Activated CD8-positive, alpha-beta memory T cell treated with anti-CD3 and anti-CD28 coated beads, Interleukin-2, amount 10 ng/mL, durations not matched to agents 7 days and 5 days (primary cell): ENCODE results near the gene CHST14. TPM values are rescaled to one million over a fixed set of nuclear protein-coding genes. Genes with fewer than 3 reads are reported as not detected.
"Not testable (repeated sequence)": the region's sequence is repeated elsewhere in the genome, so short reads cannot be mapped to it uniquely, and the experiment has no call there.

ENCODE experiments used
- ATAC-seq: fragments of 150-1000 bp; cut with Tn5 transposase; one replicate; pipeline ENCODE4 v1.10.0; 2021; ENCODE audit warnings: moderate library complexity
- CTCF ChIA-PET: fragments of 350-600 bp; sonication (Branson Sonifier 250); formaldehyde crosslinking; loops from one replicate; lab custom pipeline; 2021; ENCODE audit warnings: antibody characterized with exemption; lab: Charles Lee
- DNase-seq: peaks from one replicate; pipeline ENCODE4 v3.0.0-alpha.2; 2020
- H3K27ac Mint-ChIP-seq: one replicate; pipeline ENCODE4 v1.8.0; 2021; ENCODE audit warnings: mild to moderate bottlenecking, mixed read lengths
- H3K27me3 Mint-ChIP-seq: one replicate; pipeline ENCODE4 v1.8.0; 2021; ENCODE audit warnings: mixed read lengths
- H3K36me3 Mint-ChIP-seq: one replicate; pipeline ENCODE4 v1.8.0; 2021; ENCODE audit warnings: mild to moderate bottlenecking, mixed read lengths
- H3K4me1 Mint-ChIP-seq: one replicate; pipeline ENCODE4 v1.8.0; 2021; ENCODE audit warnings: mixed read lengths
- H3K4me3 Mint-ChIP-seq: one replicate; pipeline ENCODE4 v1.8.0; 2021; ENCODE audit warnings: mild to moderate bottlenecking, moderate library complexity, mixed read lengths
- H3K9me3 Mint-ChIP-seq: one replicate; pipeline ENCODE4 v1.8.0; 2022; ENCODE audit warnings: low read depth, mixed read lengths
- total RNA-seq, 2 experiments: library from RNA; stranded (reverse); gene quantifications; one replicate each; pipeline ENCODE4 v1.2.3, GENCODE V29; 2021

Gene CHST14
- total RNA-seq, 2 experiments from 2014 or later = 12.3 to 12.6 TPM

DNA sequence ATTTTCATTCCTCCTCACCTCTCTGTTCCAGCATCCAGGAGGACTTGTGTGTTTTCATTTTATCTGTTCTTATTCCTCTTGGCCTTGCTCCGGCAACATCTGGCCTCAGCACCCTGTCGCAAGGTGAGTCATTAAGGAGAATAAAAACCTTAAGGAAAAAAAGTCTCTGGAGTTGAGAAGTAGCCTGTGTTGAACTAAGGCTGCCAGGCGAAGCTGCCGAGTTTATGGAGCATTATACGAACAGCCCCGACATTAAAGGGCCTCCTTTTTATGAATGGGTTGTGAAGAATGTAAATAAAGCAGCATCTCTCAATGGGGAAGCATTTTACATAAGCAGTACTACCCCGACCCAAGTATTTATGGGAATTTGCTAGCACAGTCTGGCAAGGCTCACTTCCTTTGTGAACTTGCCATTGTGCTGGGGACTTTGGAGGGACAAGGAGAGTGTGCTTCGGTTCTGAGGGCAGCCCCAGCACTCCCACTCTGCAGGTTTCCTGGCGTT lies 25.3 kb upstream of the CHST14 start:
- H3K27ac Mint-ChIP-seq = no peak overlapping the region
- H3K4me1 Mint-ChIP-seq = peaks cover 25% of the 10 kb centered on the region
- H3K9me3 Mint-ChIP-seq = no peaks in the 10 kb centered on the region
- DNase-seq = no peak
- no peak for ATAC-seq
- H3K4me3 Mint-ChIP-seq = no peak overlapping the region
- CTCF ChIA-PET = interaction anchor here (0.7 to 1.3 kb wide), 3 partner anchors 8 to 78 kb away, joined by 3 read pairs; no protein-coding TSS in a partner anchor
- no peaks in the 10 kb centered on the region for H3K36me3 Mint-ChIP-seq
- H3K27me3 Mint-ChIP-seq = peaks cover 7% of the 10 kb centered on the region

DNA sequence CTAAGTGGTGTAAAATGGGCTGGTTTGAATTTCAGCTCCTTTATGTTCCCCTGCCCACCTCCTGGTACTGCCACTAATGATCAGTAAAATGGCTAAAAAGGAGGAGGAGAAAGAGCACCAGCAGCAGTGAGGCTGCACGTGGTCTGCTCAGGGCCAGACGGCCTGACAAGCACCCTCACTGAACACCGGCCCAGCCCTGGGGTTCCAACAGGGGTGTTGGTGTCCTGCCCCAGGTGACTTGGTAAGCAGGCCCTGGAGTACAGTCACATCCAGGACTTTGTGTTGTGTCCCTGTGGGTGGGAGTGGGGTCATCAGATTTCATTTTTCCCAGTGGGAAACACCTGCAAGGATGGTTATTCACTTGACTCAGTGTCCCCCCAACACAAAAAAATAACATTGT lies 24.6 kb upstream of the CHST14 start:
- Mint-ChIP-seq H3K9me3 (no peaks in the 10 kb centered on the region), H3K27me3 (peaks cover 7% of the 10 kb centered on the region), H3K4me3 (no peak overlapping the region), H3K36me3 (no peaks in the 10 kb centered on the region), H3K4me1 (peaks cover 28% of the 10 kb centered on the region), H3K27ac (no peak overlapping the region)
- CTCF ChIA-PET = interaction anchor here (0.7 to 1.3 kb wide), 2 partner anchors 9 to 78 kb away, joined by 3 read pairs; no protein-coding TSS in a partner anchor
- no peak for ATAC-seq
- no peak for DNase-seq

DNA sequence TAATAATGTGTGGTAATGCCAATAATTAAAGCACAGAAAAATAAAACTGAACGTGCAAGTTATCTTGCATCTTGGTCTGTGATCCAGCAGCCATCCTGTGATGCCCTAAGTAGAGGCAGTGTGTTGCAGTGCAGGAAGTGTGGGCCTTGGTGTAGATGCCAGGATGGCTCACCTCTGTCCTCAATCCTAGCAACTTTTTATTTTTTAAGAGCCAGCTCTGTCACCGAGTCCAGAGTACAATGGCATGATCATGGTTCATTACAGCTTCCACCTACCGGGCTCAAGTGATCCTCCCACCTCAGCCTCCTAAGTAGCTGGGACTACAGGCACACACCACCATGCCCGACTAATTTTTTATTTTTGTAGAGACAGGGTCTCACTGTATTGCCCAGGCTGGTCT lies 22.4 kb upstream of the CHST14 start:
- no peak overlapping the region for H3K4me3 Mint-ChIP-seq
- no peaks in the 10 kb centered on the region for H3K36me3 Mint-ChIP-seq
- ATAC-seq = no peak
- H3K27ac Mint-ChIP-seq = no peak overlapping the region
- H3K27me3 Mint-ChIP-seq = no peaks in the 10 kb centered on the region
- H3K4me1 Mint-ChIP-seq = peaks cover 39% of the 10 kb centered on the region
- no peak for DNase-seq
- no peaks in the 10 kb centered on the region for H3K9me3 Mint-ChIP-seq
- CTCF ChIA-PET = interaction anchor here (0.7 to 1.0 kb wide), 2 partner anchors 9 to 1553 kb away, joined by 3 read pairs; no protein-coding TSS in a partner anchor

DNA sequence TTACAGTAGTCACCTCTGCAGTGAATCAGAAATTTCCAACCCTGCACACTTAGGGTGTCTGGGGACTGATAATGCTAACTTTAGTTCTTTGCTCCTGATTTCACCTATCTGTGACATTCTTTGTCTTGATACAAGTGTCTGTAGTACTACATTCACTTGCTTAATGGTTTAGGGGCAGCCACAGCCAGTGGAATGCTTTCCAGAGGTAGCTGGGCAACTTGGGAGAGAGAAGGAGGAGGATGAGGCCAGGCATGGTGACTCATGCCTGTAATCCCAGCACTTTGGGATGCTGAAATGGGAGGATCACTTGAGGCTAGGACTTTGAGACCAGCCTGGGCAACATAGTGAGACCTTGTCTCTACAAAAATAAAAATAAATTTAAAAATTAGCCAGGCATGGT lies 21.5 kb upstream of the CHST14 start:
- no peak for DNase-seq
- Mint-ChIP-seq H3K27ac (no peak overlapping the region), H3K27me3 (no peaks in the 10 kb centered on the region), H3K4me1 (peaks cover 41% of the 10 kb centered on the region), H3K9me3 (no peaks in the 10 kb centered on the region), H3K36me3 (no peaks in the 10 kb centered on the region), H3K4me3 (no peak overlapping the region)
- no peak for ATAC-seq
- CTCF ChIA-PET = interaction anchor here (0.7 to 5.9 kb wide), 4 partner anchors 8 to 1554 kb away, joined by 3 to 54 read pairs (median 4); partner anchors contain the start of gene BAHD1

DNA sequence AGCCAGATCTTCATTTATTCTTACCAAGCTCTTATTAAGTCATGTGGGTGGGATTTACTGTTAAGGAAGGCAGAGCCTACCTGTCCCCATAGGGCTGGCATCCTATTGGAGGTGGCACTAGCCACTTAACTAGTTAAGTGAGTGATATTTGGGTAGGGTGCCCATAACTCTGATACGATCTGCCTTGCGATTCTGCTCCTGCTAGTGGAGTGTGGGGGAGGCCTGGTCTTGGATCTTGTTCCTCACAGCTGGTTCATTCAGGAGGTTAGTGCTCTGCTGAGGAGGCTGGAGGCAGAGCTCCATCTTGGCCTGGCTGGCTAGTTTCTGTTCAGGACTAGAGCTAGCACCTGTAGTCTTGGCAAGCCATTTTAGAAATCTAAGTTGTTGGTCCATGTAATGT lies 20.7 kb upstream of the CHST14 start:
- H3K27me3 Mint-ChIP-seq = no peaks in the 10 kb centered on the region
- no peak for ATAC-seq
- no peak overlapping the region for H3K27ac Mint-ChIP-seq
- peaks cover 46% of the 10 kb centered on the region for H3K4me1 Mint-ChIP-seq
- CTCF ChIA-PET = interaction anchor here (0.8 to 5.9 kb wide), 4 partner anchors 9 to 171 kb away, joined by 3 to 54 read pairs (median 4); partner anchors contain the start of gene BAHD1
- no peaks in the 10 kb centered on the region for H3K9me3 Mint-ChIP-seq
- no peak overlapping the region for H3K4me3 Mint-ChIP-seq
- no peak for DNase-seq
- no peaks in the 10 kb centered on the region for H3K36me3 Mint-ChIP-seq

DNA sequence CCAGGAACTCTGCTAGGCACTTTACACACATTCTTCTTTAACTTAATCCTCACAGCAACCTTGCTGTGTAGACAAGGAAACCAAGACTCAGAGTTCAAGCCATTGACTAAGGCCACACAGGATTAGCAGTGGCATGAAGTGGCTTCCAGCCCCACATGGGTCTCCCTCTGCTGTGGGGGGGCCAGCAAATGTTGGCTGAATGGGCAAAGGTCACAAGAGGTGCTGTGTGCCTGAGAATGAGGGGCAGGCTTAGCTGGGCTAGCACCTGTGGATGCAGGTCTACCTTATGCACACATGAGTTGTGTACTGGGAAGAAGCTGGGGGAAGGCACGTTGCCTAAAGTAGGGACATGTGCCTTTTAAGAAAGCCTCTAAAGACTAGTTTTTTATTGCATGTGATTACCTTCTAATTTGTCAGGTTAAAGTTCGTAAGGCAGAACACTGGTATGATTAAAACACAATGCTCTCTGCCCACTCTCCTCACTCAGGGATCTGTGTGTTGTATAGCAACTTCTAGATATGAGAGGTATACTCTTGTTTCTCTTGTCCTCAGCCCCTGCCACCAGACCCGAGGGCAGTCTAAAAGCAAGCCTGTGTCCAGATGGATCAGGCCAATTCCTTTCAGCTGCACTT lies 19.1 kb upstream of the CHST14 start:
- no peak for DNase-seq
- Mint-ChIP-seq H3K4me3 (peak overlapping the region; percentile 8), H3K9me3 (no peaks in the 10 kb centered on the region), H3K4me1 (peaks cover 54% of the 10 kb centered on the region), H3K36me3 (no peaks in the 10 kb centered on the region), H3K27ac (peak overlapping the region; percentile 77), H3K27me3 (no peaks in the 10 kb centered on the region)
- CTCF ChIA-PET = interaction anchor here (0.8 to 5.9 kb wide), 6 partner anchors 11 to 114 kb away, joined by 3 to 54 read pairs (median 4); partner anchors contain the start of genes BAHD1 and CHST14
- ATAC-seq = no peak

DNA sequence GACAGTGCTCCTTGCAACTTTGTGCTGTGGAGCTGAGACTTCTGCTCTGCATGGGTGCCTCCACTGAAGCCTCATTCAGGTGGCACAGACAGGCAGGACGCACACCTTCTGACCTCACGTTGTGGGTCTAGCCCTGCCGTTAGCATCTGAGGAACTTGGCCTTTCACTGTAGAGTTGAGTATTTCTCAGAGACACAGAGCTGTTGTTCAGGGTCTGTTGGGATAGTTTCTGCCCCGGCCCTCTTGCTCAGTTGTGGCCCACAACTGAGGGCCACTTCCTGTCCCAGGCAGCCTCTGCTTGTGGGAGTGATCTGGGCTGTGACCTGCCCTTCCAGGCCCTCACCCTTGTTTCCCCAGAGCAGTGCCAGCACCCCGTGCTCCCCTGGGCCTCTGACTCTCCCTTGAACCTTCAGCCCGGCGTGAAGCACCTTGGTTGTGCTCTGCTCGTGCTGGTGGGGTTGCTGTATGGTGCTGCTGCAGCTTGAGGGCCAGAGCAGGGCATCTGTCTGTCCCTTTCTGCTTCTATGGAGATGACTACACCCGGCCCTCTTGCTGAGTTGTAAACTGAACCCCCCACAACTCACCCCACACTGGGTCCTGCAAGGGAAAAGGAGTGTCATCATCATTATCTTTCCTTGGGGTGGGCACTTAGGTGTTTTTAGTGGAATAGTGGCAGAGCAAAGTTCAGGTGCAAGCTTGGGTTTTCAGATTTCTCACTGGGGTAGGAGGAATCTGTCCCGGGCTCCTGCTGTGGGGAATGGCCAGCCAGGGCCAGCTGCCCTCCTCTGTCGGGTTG lies 18.3 kb upstream of the CHST14 start:
- Mint-ChIP-seq H3K4me3 (peak overlapping the region; percentile 8), H3K36me3 (no peaks in the 10 kb centered on the region), H3K4me1 (peaks cover 54% of the 10 kb centered on the region), H3K27me3 (no peaks in the 10 kb centered on the region), H3K9me3 (no peaks in the 10 kb centered on the region), H3K27ac (peak overlapping the region; percentile 77)
- CTCF ChIA-PET = interaction anchor here (0.8 to 5.9 kb wide), 7 partner anchors 10 to 115 kb away, joined by 3 to 54 read pairs (median 5); partner anchors contain the start of genes BAHD1 and CHST14
- peak; percentile 74 for ATAC-seq
- DNase-seq = peak; percentile 57

DNA sequence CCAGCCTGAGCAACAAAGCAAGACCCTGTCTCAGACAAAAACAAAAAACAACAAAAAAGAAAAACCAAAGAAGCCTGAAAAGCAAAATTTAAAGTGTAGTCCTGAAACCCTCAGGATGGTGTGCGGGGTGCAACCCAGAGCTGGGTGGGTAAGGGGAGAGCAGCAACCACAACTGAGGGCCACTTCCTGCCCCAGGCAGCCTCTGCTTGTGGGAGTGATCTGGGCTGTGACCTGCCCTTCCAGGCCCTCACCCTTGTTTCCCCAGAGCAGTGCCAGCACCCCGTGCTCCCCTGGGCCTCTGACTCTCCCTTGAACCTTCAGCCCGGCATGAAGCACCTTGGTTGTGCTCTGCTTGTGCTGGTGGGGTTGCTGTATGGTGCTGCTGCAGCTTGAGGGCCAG lies 16.8 kb upstream of the CHST14 start:
- peaks cover 54% of the 10 kb centered on the region for H3K4me1 Mint-ChIP-seq
- DNase-seq (peak; percentile 74), ATAC-seq (peak; percentile 76)
- H3K4me3 Mint-ChIP-seq = peak overlapping the region; percentile 44
- H3K9me3 Mint-ChIP-seq, H3K36me3 Mint-ChIP-seq, H3K27me3 Mint-ChIP-seq: not testable (repeated sequence)
- CTCF ChIA-PET = interaction anchor here (1.0 to 5.9 kb wide), 3 partner anchors 13 to 179 kb away, joined by 3 to 54 read pairs (median 6); partner anchors contain the start of gene BAHD1
- peak overlapping the region; percentile 77 for H3K27ac Mint-ChIP-seq

DNA sequence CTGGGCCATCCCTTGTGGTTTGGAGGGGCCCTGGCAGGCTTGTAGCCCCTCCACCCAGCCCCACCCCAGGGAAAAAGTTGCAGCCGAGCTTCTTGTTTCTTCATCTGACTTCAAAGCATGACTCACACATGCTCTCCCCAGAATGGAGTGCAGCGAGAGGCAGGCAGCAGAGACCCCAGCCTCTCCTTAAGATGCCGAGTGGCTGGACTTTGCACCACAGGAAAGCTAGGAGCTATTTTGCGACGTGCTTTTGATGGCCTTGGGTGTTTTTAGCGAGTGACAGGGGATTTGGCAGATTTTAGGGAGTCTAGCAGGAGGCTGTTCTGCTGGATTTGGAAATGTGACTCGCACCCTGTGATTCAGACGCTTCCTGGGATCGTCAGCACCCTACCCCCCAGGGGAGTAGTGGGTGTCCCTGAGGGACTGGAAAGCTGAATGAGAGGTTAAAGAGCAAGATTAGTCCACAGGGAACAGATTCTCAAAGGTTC lies 15.8 kb upstream of the CHST14 start:
- Mint-ChIP-seq H3K36me3 (no peaks in the 10 kb centered on the region), H3K4me1 (peaks cover 50% of the 10 kb centered on the region), H3K4me3 (no peak overlapping the region), H3K27ac (peak overlapping the region; percentile 42), H3K27me3 (no peaks in the 10 kb centered on the region), H3K9me3 (no peaks in the 10 kb centered on the region)
- ATAC-seq (no peak), DNase-seq (no peak)
- CTCF ChIA-PET = interaction anchor here (0.9 to 5.9 kb wide), 4 partner anchors 9 to 180 kb away, joined by 3 to 54 read pairs (median 4); partner anchors contain the start of gene BAHD1

DNA sequence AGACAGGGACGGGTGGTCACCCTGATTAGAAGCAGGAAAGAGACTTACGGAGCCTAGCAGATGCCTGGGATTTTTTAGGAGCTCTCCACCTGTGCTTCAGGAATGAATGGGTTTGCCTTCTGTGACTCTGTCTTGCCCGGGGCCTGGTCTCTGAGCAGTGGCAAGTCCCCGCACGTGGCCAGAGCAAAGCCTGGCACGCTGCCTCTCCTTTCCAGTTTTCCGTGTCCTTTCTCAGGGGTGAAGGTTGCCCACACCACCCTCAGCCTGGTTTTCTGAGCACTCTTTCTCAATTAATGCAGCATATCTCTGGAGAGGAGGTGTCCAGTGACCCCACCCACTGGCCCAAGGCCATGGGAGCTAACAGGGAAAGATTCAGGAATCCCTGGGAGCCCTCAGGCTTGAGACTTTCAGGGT lies 14.5 kb upstream of the CHST14 start:
- no peak for DNase-seq
- Mint-ChIP-seq H3K9me3 (no peaks in the 10 kb centered on the region), H3K4me1 (peaks cover 45% of the 10 kb centered on the region), H3K36me3 (no peaks in the 10 kb centered on the region), H3K27ac (no peak overlapping the region), H3K4me3 (no peak overlapping the region), H3K27me3 (no peaks in the 10 kb centered on the region)
- CTCF ChIA-PET = interaction anchor here (1.3 to 1.8 kb wide), 2 partner anchors 15 to 81 kb away, joined by 3 to 11 read pairs; partner anchors contain the start of gene BAHD1
- ATAC-seq = no peak

DNA sequence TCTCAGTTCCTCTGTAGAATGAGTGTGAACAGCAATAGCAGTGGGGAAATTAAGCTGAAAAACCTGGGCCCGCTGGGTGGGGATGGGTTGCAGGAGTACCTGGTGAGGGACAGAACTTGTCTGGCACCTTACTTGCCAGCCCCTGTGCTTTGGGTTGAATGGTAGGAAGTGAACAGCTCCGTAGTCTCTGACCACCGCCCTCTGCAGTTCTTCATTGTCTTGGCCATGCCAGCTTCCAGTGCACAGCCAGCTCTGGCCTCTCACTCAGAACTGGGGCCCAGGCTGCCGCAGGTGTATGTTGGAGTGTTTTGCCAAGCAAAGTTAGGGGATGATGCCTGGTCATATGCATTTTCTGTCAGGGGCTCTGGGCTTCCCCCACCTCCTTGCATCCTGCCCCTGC lies 14.0 kb upstream of the CHST14 start:
- peaks cover 41% of the 10 kb centered on the region for H3K4me1 Mint-ChIP-seq
- ATAC-seq (no peak), DNase-seq (no peak)
- CTCF ChIA-PET = interaction anchor here (1.3 to 1.8 kb wide), 2 partner anchors 16 to 81 kb away, joined by 3 to 11 read pairs; partner anchors contain the start of gene BAHD1
- no peaks in the 10 kb centered on the region for H3K36me3 Mint-ChIP-seq
- H3K4me3 Mint-ChIP-seq = no peak overlapping the region
- no peak overlapping the region for H3K27ac Mint-ChIP-seq
- no peaks in the 10 kb centered on the region for H3K27me3 Mint-ChIP-seq
- no peaks in the 10 kb centered on the region for H3K9me3 Mint-ChIP-seq

DNA sequence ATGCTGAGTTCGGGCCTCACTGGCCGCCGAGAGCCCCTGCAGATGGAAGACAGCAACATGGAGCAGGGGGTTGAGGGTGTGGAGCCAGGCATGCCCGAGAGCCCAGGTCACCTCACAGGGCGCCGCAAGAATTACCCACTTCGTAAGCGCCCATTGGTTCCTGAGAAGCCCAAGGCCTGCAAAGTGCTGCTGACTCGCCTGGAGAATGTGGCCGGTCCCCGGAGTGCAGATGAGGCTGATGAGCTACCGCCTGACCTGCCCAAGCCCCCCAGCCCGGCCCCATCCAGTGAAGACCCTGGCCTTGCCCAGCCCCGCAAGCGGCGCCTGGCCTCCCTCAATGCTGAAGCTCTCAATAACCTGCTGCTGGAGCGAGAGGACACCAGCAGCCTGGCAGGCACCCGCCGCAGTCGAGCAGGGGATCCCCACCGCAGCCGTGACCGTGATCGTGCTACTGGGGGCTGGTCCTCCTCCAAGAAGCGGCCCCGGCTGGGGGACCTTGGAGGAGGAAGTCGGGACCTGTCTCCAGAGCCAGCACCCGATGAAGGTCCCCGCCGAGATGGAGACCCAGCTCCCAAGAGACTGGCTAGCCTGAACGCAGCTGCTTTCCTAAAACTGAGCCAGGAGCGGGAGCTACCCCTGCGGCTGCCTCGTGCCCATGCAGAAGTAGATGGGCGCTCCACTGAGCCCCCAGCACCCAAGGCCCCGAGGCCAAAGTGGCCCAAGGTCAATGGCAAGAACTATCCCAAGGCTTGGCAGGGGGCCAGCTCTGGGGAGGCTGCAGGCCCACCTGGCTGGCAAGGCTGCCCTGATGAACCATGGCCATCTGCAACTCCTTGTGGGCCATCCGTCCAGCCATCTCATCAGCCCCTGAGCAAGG lies 12.1 kb upstream of the CHST14 start:
- no peaks in the 10 kb centered on the region for H3K27me3 Mint-ChIP-seq
- peaks cover 21% of the 10 kb centered on the region for H3K4me1 Mint-ChIP-seq
- no peaks in the 10 kb centered on the region for H3K9me3 Mint-ChIP-seq
- no peak overlapping the region for H3K27ac Mint-ChIP-seq
- no peak for DNase-seq
- peaks cover 4% of the 10 kb centered on the region for H3K36me3 Mint-ChIP-seq
- ATAC-seq = no peak
- CTCF ChIA-PET = interaction anchor here (1.1 to 1.3 kb wide), 2 partner anchors 11 to 37 kb away, joined by 3 to 4 read pairs; no protein-coding TSS in a partner anchor
- H3K4me3 Mint-ChIP-seq = no peak overlapping the region
